ENCODE measurements around the gene DDX1.
"Not testable (repeated sequence)": the region's sequence is repeated elsewhere in the genome, so short reads cannot be mapped to it uniquely, and the experiment has no call there.

The DDX1 gene

GRCh38 chr2:15666861-15667808 is 75.5 kb downstream of the DDX1 start:
- no peak for DNase-seq

DNA sequence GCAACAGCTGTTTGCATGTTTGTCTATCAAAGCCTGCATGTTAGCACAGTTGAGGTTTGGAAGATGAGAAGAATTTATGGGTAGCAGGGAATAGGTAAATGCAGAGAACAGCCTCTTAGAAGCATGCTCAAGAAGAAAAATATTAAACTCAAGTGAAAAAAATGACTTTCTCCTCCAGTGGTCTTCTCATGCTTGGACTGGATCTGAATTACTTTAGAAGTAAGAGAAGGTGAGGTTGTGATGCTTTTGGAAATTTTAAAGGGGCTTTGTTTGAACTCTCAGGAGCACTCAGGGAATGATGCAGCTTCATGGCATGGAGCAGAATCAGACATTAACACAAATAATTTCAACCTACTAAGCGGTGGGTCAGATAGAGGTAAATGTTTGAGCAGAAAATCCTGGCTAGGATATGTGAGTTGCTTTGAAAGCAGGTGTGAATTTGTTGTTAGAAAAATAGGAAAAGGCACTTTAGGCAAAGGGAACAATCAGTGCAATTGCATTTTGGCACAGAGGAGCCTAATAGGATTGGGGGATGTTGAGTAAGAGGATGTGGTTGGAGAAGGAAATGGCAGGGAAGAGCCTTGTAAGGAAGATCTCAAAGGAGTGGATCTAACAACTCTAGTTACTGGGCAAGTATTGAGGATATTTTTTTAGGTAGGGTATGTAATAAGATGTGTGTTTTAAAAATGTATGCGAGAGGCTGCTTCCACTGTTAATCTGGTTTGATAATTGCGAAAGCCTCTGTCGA is 76.3 kb downstream of the DDX1 start:
- DNase-seq = no peak

DNA sequence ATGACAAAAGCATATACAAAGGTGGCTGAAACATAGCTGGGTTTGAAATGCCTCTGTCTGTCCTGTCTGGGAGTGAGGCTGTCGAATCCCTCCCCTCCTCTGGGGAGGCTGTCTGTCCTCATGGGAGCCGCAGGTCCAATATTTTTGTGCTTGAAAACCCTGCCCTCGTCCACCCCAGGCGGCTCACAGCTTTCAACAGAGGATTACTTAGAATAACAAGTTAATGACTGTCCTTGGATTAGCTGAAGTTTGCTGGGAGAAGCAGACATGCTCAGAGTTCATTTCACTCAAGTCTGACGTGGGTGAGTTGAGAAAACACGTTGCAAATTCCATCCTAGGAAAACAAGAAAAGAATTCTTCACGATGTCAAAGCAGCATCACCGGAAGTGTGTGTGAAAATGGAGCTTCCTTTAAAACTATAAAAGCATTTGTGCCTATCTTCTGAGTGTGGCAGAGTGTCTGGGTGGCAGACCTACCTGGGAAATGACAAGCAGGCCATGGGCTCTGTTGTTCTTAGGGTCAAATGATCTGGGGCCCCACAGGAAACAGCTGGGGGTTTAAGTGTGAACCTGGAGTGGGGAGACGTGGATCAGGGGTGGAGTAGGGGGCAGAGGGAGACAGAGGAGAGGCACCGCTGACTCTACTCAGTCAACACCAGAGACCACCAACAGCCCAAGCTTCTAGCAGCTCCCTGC is 77.1 kb downstream of the DDX1 start:
- DNase-seq = no peak

DNA sequence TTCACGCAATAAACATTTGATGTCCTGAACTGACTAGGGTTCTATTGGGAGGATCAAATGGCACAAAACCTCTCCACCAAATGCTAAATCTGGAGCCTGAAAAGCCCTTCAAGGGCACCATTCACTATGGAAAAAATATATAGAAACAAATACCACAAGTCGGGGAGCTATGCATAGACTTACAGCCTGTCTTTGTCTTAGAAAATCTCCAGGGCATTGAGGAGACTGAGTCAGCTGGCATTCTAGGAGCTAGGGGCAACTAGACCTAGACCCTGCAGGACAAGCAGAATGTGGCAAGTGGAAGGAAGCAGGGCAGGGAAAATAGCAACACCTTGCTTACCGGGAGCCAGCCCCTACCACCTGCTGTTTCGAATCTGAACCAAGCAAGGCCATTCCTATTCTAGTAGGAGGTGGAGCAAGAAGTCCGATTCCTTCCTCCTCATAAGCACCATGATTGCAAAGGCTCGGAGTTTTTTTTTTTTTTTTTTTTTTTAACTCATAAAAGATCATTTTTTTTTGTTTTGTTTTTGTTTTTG is 77.8 kb downstream of the DDX1 start:
- DNase-seq = no peak

GRCh38 chr2:15670469-15670868 is 78.8 kb downstream of the DDX1 start:
- no peak for DNase-seq

DNA sequence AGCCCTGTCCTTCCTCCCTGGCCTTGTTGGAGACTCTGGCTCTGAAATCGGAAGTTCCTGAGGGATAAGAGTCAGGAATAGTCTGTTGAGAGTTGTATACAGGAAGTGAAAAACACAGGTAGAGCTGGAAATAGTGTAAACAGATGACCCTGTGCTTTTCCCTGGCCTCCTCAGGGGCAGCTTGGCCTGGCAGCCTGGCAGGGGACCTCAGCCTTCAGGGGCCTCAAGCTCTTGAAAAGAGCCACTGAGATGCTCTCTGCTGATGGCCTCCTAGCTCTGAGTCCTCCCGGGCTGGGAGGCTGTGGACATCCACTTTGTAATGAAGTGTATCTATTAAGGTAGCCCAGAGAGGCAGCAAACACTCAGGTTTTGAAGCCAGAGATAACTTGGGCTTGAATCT is 79.3 kb downstream of the DDX1 start:
- no peak for DNase-seq

GRCh38 chr2:15671409-15671808 is 79.7 kb downstream of the DDX1 start:
- no peak for DNase-seq

- DNase-seq = no peak
Measured at GRCh38 chr2:15671842-15672815, 80.5 kb downstream of the DDX1 start.

GRCh38 chr2:15672961-15673918 is 81.6 kb downstream of the DDX1 start:
- DNase-seq = no peak

DNA sequence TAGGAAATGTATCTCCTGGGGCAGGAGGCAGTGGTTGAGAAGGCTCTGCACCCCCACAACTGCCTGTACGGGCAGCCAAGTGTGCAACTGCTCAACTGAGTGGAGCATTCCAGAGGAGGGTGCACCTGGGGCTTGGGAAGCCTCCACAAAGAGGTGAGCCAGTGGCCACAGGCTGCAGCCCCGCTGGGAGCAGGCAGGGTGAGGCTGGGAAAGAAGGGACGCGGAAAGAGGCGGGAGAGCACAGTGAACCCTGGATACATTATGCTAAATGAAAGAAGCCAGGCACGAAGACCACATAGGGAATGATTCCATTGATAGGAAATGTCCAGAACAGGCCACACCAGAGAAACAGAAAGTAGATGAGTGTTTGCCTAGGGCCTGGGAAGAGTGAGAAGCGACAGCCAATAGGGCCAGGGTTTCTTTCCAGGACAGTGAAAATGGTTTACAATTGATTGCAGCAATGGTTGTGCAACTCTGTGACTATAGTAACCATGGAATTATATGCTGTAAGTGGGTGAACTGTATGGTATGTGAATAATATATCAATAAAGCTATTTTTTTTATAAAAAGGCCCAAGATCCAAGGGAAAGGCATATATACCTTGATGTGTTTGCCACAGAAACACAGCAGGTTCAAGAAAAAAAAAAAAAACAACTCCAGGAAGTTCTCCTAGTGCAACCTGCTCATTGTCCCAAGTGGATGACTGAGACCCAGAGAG is 82.4 kb downstream of the DDX1 start:
- DNase-seq = no peak

- no peak for DNase-seq
Measured at GRCh38 chr2:15674637-15675455, 83.2 kb downstream of the DDX1 start.

GRCh38 chr2:15675456-15676195 is 84.0 kb downstream of the DDX1 start:
- DNase-seq = no peak

DNA sequence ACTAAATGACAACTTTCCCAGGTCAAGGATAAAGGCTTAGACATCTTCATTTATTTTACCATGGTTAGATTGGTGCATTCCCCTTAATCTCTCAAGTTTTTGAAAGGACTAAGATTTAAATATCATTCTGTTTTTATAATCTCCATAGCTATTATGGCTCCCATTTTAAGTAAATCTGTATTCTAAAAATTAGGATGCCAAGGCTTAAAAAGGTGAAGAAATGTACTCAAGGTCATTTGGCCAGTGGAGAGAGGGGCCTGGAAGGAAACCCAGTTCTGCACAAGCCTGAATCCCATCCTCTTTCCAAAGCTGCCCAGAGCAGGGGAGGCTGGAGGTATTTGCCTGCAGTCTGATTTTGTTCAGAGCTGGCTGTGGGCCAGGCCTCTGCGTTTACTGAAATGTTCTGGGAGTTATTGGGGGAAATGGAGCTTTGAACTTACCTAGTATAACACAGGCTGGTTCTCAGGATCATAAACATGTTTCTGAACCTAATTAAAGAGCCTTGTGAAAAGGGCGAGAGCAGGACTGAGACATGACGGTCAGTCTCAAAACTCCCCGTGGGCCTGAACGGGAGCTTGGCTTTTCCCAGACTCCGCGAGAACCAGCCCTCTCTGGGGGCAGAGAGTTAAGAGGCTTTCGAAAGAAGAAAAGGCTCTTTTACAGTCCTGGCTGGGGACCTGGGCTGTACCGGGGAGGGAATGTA is 85.6 kb downstream of the DDX1 start:
- peak; percentile 5 for DNase-seq

GRCh38 chr2:15678346-15678745 is 86.7 kb downstream of the DDX1 start:
- no peak for DNase-seq

- no peak for DNase-seq
Measured at GRCh38 chr2:15678909-15679308, 87.2 kb downstream of the DDX1 start.

DNA sequence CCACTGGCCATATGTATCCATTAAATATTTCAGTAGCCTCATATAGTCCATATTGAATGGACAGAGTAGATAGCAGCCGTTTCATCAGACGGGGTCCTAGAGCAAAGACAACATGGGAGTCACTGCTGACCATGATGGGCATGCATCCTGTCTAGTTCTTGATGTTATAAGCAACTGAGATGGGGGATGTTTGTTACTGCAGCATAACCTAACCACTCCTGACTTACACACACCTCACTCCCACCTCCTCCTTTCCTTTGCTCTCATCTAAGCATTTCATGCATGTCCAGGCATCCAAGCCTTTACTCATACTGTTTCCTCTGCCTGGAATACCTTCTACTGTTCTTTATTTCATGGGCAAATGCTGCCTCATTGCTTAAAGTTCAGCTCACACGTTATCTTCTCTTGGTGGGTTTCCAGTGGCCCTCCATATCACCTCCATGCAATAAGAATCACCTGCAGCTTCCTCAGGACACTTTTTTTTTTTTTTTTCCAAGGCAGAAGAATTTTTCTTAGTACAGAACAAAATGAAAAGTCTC is 87.8 kb downstream of the DDX1 start:
- no peak for DNase-seq

- not testable (repeated sequence) for DNase-seq
Measured at GRCh38 chr2:15680132-15680531, 88.5 kb downstream of the DDX1 start.
